MM.1S (cell line): Measurements from ENCODE around the gene APCDD1L.

Experiments used
- EZH2 ChIP-seq: fragments of 300-600 bp; sonication (generic); optimal IDR thresholded peaks from 2 replicates; pipeline ENCODE3; 2017; ENCODE audit warnings: low read depth, mild to moderate bottlenecking, antibody characterized with exemption, low read length, mixed read lengths
- EZH2phosphoT487 ChIP-seq: fragments of 300-600 bp; sonication (generic); IDR thresholded peaks from 2 replicates; pipeline ENCODE4 v1.6.1; 2018; ENCODE audit warnings: antibody characterized with exemption, low read length
- TF ChIP-seq, protein P1 (sequence below): fragments of 300-600 bp; sonication (generic); IDR thresholded peaks from 2 replicates; pipeline ENCODE4 v1.5.1; 2016; ENCODE audit warnings: antibody characterized with exemption, low read length, mixed read lengths

GRCh38 chr20:58549231-58550209 lies 34.3 kb upstream of the APCDD1L start:
- TF ChIP-seq EZH2: no peak
- TF ChIP-seq EZH2phosphoT487: no peak
- TF ChIP-seq, protein P1, sequence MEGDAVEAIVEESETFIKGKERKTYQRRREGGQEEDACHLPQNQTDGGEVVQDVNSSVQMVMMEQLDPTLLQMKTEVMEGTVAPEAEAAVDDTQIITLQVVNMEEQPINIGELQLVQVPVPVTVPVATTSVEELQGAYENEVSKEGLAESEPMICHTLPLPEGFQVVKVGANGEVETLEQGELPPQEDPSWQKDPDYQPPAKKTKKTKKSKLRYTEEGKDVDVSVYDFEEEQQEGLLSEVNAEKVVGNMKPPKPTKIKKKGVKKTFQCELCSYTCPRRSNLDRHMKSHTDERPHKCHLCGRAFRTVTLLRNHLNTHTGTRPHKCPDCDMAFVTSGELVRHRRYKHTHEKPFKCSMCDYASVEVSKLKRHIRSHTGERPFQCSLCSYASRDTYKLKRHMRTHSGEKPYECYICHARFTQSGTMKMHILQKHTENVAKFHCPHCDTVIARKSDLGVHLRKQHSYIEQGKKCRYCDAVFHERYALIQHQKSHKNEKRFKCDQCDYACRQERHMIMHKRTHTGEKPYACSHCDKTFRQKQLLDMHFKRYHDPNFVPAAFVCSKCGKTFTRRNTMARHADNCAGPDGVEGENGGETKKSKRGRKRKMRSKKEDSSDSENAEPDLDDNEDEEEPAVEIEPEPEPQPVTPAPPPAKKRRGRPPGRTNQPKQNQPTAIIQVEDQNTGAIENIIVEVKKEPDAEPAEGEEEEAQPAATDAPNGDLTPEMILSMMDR: no peak
